BE2C (cell line): ENCODE measurements around the gene PWWP2A.
"Not testable (repeated sequence)": the region's sequence is repeated elsewhere in the genome, so short reads cannot be mapped to it uniquely, and the experiment has no call there.

Experiments
- DNase-seq: peaks from one replicate; pipeline ENCODE4 v3.0.0-alpha.2; 2020
- H3K27me3 ChIP-seq: fragments of 250-450 bp; sonication (Bioruptor Pico); 2 replicates; pipeline ENCODE4 v1.5.1; 2020; ENCODE audit warnings: mild to moderate bottlenecking
- H3K36me3 ChIP-seq: fragments of 250-450 bp; sonication (Bioruptor Pico); 2 replicates; pipeline ENCODE4 v1.5.1; 2020; ENCODE audit warnings: mild to moderate bottlenecking
- H3K4me1 ChIP-seq: fragments of 250-450 bp; sonication (Bioruptor Pico); 2 replicates; pipeline ENCODE4 v1.5.1; 2020
- H3K4me3 ChIP-seq: 2 replicates; pipeline ENCODE4 v1.5.1; 2011; ENCODE audit warnings: low read depth, low read length
- H3K9me3 ChIP-seq: fragments of 250-450 bp; sonication (Bioruptor Pico); 2 replicates; pipeline ENCODE4 v1.5.1; 2020
- CTCF ChIP-seq: IDR thresholded peaks from 2 replicates; pipeline ENCODE4 v1.5.1; 2012; ENCODE audit warnings: mild to moderate bottlenecking, low read depth, low read length

The PWWP2A gene

GRCh38 chr5:160162910-160163309 lies 43.7 kb upstream of the PWWP2A start:
- H3K27me3 ChIP-seq = no peaks in the 10 kb centered on the region
- DNase-seq = no peak
- H3K36me3 ChIP-seq = no peaks in the 10 kb centered on the region
- no peak for TF ChIP-seq CTCF
- no peaks in the 10 kb centered on the region for H3K9me3 ChIP-seq
- peaks cover 21% of the 10 kb centered on the region for H3K4me1 ChIP-seq
- no peak overlapping the region for H3K4me3 ChIP-seq

DNA sequence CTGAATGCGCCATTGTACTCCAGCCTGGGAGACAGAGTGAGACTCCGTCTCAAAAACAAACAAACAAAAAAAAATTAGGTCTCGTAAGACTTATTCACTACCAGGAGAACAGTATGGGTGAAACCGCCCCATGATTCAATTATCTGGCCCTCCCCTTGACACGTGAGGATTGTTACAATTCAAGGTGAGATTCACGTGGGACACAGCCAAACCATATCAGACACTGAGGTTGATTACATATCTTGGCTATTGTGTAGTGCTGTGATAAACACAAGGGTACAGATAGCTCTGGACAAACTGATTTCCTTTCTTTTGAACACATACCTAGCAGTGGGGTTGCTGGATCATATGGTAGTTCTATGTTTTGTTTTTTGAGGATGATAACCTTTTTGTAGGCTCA lies 42.4 kb upstream of the PWWP2A start:
- H3K9me3 ChIP-seq = no peaks in the 10 kb centered on the region
- DNase-seq = no peak
- peaks cover 13% of the 10 kb centered on the region for H3K4me1 ChIP-seq
- H3K36me3 ChIP-seq = no peaks in the 10 kb centered on the region
- no peaks in the 10 kb centered on the region for H3K27me3 ChIP-seq
- no peak overlapping the region for H3K4me3 ChIP-seq
- TF ChIP-seq CTCF = no peak

DNA sequence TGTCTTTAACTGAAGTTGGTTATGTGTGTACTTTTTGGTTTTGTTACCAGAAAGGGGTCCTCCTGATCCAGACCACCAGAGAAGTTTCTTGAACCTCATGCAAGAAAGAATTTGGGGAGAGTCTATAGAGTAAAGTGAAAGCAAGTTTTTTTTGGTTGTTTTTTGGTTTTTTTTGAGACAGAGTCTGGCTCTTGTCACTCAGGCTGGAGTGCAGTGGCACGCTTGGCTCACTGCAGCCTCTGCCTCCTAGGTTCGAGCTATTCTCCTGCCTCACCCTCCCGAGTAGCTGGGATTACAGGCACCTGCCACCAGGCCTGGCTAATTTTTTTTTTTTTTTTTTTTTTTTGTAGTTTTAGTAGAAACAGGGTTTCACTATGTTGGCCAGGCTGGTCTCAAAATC lies 41.6 kb upstream of the PWWP2A start:
- not testable (repeated sequence) for H3K27me3 ChIP-seq, H3K9me3 ChIP-seq, DNase-seq, H3K4me1 ChIP-seq, H3K4me3 ChIP-seq, H3K36me3 ChIP-seq

- TF ChIP-seq CTCF = no peak
- Histone ChIP-seq H3K4me1 (peaks cover 6% of the 10 kb centered on the region), H3K9me3 (no peaks in the 10 kb centered on the region), H3K4me3 (no peak overlapping the region), H3K27me3 (no peaks in the 10 kb centered on the region), H3K36me3 (no peaks in the 10 kb centered on the region)
- no peak for DNase-seq
Measured at GRCh38 chr5:160159991-160160792, 40.9 kb upstream of the PWWP2A start.

GRCh38 chr5:160158087-160158486 lies 38.8 kb upstream of the PWWP2A start:
- H3K4me3 ChIP-seq = no peak overlapping the region
- no peak for DNase-seq
- peak; percentile 20; the same call in 1 of the 2 replicates for TF ChIP-seq CTCF
- no peaks in the 10 kb centered on the region for H3K9me3 ChIP-seq
- H3K4me1 ChIP-seq = no peaks in the 10 kb centered on the region
- H3K27me3 ChIP-seq = no peaks in the 10 kb centered on the region
- H3K36me3 ChIP-seq = no peaks in the 10 kb centered on the region

- no peak for DNase-seq
- Histone ChIP-seq H3K9me3 (no peaks in the 10 kb centered on the region), H3K36me3 (no peaks in the 10 kb centered on the region), H3K4me1 (no peaks in the 10 kb centered on the region), H3K4me3 (no peak overlapping the region), H3K27me3 (no peaks in the 10 kb centered on the region)
- TF ChIP-seq CTCF = no peak
Measured at GRCh38 chr5:160155017-160155750, 35.9 kb upstream of the PWWP2A start.
